ENCODE results near the gene SRRM2.

The SRRM2 gene

DNA sequence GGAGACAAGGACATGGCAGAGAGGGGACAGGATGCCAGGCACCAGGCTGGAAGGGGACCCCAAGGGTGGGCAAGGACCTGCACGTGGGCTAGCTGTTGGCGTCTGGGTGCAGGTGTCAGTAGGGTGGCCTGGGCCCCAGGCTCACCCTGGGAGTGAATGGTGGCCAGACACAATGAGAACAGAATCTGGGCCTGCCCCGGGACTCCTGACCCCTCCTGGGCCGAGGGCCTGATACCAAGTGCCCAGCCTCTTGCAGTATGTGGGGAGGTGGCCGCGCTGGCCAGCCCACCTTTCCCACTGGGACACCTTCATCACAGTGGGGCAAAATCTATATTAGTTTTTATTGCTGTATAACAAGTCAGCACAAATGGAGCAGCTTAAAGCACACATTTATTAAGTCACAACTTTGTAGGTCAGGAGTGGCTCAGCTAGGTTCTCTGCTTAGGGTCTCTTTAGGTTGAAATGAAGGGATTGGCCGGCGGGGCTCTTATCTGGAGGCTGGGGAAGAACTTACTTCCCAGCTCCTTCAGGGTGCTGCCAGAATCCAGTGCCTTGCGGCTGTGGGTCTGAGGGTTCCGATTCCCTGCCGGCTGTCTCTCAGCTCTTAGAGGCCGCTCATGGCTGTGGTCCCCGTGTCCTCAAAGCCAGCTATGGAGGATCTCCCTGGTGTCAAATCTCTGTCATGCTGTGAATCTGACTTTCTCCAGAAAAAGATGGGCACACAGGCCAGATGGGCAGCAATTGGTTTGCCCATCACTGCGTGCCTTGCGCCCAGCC lies 31.3 kb downstream of the SRRM2 start:
- DNase-seq (ENCODE audit: insufficient read length) (no peak), FAIRE-seq (no peak)
- TF ChIP-seq TAF1 (IDR thresholded peaks at IDR 0.05; ENCODE audit: borderline replicate concordance, low read depth, low read length): no peak
- no peak for TF ChIP-seq POLR2A (IDR thresholded peaks at IDR 0.05; ENCODE audit: low read depth, low read length)
- no peak for TF ChIP-seq POLR2AphosphoS5 (IDR thresholded peaks at IDR 0.05; ENCODE audit: low read depth, low read length)

DNA sequence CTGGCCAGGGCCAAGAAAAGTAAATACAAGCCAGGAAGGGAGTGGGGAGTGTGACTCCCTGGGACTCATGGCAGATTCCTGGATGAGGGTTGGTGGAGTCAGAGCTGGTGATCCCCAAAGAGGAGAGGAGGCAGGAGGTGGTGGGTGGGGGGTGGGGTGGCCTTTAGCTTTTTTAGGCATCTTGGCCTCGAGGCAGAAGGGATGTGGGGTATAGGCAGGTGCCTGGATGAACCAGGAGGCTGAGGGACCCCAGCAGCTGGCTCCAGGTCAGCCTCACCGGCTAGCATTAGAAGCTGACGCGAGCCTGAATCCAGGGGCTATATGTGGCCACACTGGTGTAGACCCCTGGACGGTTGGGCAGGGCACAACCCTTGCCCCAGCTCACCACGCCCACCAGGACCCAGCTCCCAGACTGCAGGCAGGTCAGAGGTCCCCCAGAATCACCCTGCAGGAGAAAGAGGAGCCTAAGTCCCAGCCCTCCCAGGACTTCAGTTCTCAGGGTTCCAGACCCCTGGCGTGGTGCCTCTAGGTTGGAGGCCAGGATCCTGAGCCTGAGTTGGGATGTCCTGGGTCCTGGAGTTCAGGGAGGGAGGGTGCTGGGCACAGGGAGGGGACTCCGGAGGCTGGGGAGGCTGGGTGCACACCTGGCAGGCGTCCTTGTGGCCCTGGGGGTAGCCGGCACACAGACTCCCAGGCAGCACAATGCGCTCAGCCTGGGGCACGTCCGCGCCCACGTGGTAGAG lies 32.1 kb downstream of the SRRM2 start:
- TF ChIP-seq POLR2A (IDR thresholded peaks at IDR 0.05; ENCODE audit: low read depth, low read length) (no peak), POLR2AphosphoS5 (IDR thresholded peaks at IDR 0.05; ENCODE audit: low read depth, low read length) (no peak), TAF1 (IDR thresholded peaks at IDR 0.05; ENCODE audit: borderline replicate concordance, low read depth, low read length) (no peak)
- DNase-seq (ENCODE audit: insufficient read length) (no peak), FAIRE-seq (no peak)

DNA sequence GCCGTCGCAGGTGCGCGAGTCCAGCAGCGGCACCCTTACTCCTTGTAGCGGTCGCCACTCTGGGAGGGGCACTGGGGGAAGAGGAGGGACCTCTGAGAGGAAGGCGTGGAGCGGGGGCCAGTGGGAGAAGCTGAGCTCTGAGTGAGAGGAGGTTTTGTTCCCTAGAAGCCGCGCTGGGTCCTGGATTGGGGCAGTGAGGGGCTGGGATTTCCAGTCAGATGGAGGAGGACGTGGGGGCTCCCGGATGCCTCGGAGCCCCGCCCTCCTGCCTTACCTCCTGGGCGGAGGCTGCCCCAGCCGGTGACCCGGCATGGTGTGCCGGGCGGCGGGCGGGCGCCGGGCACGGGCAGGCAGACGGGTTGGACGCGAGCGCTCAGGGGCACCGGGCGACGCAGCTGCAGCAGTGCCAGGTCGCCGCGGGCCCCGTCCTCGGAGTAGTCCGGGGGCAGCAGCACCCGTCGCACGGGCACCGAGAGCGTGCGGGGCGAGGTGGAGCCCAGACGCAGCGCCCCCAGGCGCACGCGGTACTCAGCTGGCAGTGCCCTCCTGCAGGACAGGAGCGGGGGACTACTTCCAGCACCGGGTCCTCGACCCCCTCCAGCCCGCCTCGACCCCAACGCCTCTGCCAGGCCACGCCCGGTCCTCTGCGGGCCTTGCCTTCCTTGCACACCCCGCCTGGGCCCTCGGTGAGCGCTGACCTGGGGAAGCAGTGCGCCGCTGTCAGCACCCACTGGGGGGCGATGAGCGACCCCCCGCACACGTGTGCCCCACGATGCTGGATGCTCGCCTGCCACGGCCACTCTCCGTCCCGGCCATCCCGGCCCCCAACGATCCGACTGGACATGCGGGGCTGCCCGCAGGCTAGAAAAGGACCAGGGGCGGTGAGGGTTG lies 32.9 kb downstream of the SRRM2 start:
- TF ChIP-seq POLR2A (IDR thresholded peaks at IDR 0.05; ENCODE audit: low read depth, low read length) (no peak), POLR2AphosphoS5 (IDR thresholded peaks at IDR 0.05; ENCODE audit: low read depth, low read length) (no peak), TAF1 (IDR thresholded peaks at IDR 0.05; ENCODE audit: borderline replicate concordance, low read depth, low read length) (no peak)
- no peak for DNase-seq (ENCODE audit: insufficient read length)
- no peak for FAIRE-seq

DNA sequence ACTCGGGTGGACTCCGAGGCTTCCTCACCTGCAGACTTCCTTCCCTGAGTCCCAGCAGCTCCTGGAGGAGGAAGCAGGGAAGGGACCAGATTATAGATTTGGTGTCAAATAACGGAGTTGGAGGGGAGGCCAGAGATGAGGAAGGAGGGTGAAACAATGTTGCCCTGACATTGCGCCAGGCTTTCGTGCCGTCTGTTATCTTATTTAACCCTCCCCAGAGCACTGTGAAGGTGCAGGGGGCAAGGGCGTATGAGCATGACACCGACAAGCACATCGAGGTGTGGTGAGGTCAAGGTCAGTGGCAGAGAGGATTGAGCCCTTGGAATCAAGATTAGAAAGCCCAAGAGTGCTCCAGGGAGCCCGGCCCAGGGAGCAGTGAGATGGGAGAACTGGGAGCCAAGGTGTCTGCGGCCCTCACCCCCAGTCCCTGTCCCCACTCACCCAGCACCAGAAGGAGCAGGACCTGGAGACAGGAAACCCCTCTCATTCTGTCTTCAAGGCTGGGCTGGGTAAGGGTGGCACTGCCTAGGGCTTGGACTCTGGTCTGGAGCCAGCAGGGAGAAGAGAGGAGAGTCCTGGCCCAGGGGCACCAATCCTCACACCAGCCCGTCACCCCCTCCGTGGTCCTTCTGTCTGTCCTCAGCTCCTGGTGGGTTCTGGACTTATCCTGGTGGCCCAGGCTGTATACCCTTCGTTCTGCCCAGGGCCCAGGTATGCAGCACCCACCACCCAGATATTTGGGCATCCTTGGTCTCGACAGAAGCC lies 33.8 kb downstream of the SRRM2 start:
- FAIRE-seq (no peak), DNase-seq (ENCODE audit: insufficient read length) (no peak)
- no peak for TF ChIP-seq POLR2A (IDR thresholded peaks at IDR 0.05; ENCODE audit: low read depth, low read length)
- no peak for TF ChIP-seq POLR2AphosphoS5 (IDR thresholded peaks at IDR 0.05; ENCODE audit: low read depth, low read length)
- TF ChIP-seq TAF1 (IDR thresholded peaks at IDR 0.05; ENCODE audit: borderline replicate concordance, low read depth, low read length): no peak

DNA sequence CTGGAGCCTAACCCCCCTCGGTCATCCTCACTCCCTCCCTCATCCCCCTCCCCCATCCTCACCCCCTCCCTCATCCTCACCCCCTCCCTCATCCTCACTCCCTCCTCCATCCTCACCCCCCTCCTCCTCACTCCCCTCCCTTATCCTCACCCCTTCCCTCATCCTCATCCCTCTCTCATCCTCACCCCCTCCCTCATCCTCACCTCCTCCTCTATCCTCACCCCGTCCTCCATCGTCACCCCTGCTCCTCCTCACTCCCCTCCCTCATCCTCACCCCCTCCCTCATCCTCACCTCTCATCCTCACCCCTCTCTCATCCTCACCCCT lies 34.4 kb downstream of the SRRM2 start:
- TF ChIP-seq POLR2A (IDR thresholded peaks at IDR 0.05; ENCODE audit: low read depth, low read length) (no peak), TAF1 (IDR thresholded peaks at IDR 0.05; ENCODE audit: borderline replicate concordance, low read depth, low read length) (no peak), POLR2AphosphoS5 (IDR thresholded peaks at IDR 0.05; ENCODE audit: low read depth, low read length) (no peak)
- FAIRE-seq: no peak
- no peak for DNase-seq (ENCODE audit: insufficient read length)

DNA sequence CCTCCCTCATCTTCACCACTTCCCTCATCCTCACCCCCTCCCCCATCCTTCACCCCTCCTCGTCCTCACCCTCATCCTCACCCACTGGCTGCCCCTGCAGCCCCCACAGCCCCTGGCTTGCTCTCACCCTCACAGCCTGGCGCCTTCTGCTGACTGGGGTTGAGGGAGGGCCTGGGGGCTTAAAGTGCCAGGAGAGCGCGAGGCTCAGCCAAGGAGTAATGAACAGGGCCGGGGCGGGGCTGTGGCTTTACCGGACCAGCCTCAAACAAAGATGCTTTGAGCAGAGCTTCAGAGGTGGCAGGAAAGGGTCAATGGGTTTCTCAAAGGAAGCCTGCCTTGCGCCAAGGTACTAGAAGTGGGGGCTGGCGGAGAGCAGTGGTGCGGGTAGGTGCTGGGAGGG lies 35.0 kb downstream of the SRRM2 start, which contains the start of gene PRSS33:
TSS of gene PRSS33 (minus strand) at position 155 of the 400 bp plus-strand sequence. CDS start 1,013 bp downstream, outside the sequence.
- TF ChIP-seq POLR2A (IDR thresholded peaks at IDR 0.05; ENCODE audit: low read depth, low read length) (no peak), TAF1 (IDR thresholded peaks at IDR 0.05; ENCODE audit: borderline replicate concordance, low read depth, low read length) (no peak), POLR2AphosphoS5 (IDR thresholded peaks at IDR 0.05; ENCODE audit: low read depth, low read length) (no peak)
- FAIRE-seq: no peak

DNA sequence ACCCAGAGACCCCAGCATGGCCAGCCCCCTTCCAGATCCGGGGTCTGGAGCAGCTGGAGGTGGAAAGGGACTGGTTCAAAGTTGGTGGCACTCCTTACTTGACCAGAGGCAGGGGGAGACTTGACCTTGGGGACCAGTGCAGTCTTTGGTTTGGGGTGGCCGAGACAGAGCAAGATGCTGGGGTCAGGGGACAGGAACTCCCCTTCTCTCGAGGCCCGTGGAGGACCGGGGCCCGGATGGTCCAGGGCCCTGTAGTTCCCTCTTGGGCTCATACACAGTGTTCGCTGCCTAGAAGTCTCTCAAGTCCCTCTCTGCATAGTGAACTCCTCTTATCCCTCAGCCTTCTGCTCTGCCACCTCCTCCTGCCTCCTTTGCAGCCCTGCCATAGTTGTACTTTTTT lies 35.5 kb downstream of the SRRM2 start:
- DNase-seq (ENCODE audit: insufficient read length) (no peak), FAIRE-seq (no peak)
- no peak for TF ChIP-seq TAF1 (IDR thresholded peaks at IDR 0.05; ENCODE audit: borderline replicate concordance, low read depth, low read length)
- no peak for TF ChIP-seq POLR2A (IDR thresholded peaks at IDR 0.05; ENCODE audit: low read depth, low read length)
- TF ChIP-seq POLR2AphosphoS5 (IDR thresholded peaks at IDR 0.05; ENCODE audit: low read depth, low read length): no peak

More for the DNA sequence above, 35.0 kb downstream of the SRRM2 start, which contains the start of gene PRSS33:
- DNase-seq (ENCODE audit: insufficient read length): no peak

DNA sequence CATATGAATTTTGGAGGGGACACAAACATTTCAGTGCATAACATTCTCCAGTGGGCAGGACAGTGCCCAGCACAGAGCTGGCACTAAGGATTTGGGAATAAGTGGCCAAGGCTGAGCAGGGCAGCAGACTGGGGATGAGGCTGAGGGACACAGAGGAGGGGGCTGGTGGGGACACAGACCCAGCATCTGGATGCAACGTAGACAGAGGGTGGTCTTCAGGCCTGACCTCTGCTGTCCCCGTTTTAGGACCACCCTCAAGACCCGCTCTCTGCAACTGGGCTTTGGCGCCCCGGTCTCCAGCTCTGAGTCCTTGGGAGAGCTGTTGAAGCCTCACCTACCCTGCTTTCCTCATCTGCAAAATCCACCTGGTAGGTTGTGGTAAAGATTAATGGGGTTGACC lies 38.2 kb downstream of the SRRM2 start:
- TF ChIP-seq TAF1 (IDR thresholded peaks at IDR 0.05; ENCODE audit: borderline replicate concordance, low read depth, low read length) (no peak), POLR2AphosphoS5 (IDR thresholded peaks at IDR 0.05; ENCODE audit: low read depth, low read length) (no peak), POLR2A (IDR thresholded peaks at IDR 0.05; ENCODE audit: low read depth, low read length) (no peak)
- DNase-seq (ENCODE audit: insufficient read length) (no peak), FAIRE-seq (no peak)

DNA sequence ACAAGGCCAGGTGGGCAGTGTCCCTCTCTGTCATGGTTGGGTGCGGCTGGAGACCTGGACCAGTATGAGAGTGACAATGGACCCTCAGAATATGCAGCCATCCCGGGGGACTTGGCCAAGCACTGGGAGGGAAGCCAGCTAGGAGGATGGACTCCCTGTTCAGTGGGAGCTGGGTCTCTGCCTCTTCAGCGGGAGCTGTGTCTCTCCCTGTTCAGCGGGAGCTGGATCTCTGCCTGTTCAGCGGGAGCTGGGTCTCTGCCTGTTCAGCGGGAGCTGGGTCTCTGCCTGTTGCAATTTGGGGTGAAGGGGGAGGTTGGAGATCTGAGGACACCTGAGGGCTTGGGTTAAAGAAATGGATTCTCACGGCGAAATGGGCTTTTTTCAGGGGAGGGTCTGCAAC lies 38.7 kb downstream of the SRRM2 start:
- FAIRE-seq (no peak), DNase-seq (ENCODE audit: insufficient read length) (no peak)

DNA sequence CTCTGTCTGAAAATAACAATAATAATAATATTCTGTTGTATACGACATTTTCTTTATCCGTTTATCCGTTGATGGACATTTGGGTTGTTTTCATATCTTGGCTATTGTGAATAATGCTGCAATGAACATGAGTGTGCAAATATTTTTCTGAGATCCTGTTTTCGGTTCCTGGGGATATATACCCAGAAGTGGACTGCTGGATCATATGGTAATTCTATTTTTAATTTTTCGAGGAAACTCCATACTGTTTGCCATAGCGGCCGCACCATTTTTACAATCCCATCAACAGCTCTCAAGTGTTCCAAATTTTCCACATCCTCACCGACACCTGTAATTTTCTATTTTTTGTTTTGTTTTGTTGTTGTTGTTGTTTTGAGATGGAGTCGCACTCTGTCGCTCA lies 40.5 kb downstream of the SRRM2 start:
- FAIRE-seq: no peak
- DNase-seq (ENCODE audit: insufficient read length): no peak
- no peak for TF ChIP-seq POLR2AphosphoS5 (IDR thresholded peaks at IDR 0.05; ENCODE audit: low read depth, low read length)

More for the DNA sequence above, 38.7 kb downstream of the SRRM2 start:
- TF ChIP-seq POLR2AphosphoS5 (IDR thresholded peaks at IDR 0.05; ENCODE audit: low read depth, low read length) (no peak), TAF1 (IDR thresholded peaks at IDR 0.05; ENCODE audit: borderline replicate concordance, low read depth, low read length) (no peak), POLR2A (IDR thresholded peaks at IDR 0.05; ENCODE audit: low read depth, low read length) (no peak)

All from GM12892 (cell line).